Neutrophil (primary cell): ENCODE results near the gene OPTC.

Experiments used
- H3K27ac ChIP-seq: fragments of 200-600 bp; sonication (generic); 2 replicates; pipeline ENCODE4 v1.5.1; 2016; ENCODE audit warnings: mild to moderate bottlenecking, moderate library complexity
- H3K27me3 ChIP-seq: fragments of 200-600 bp; sonication (generic); 2 replicates; pipeline ENCODE4 v1.6.0; 2016; ENCODE audit warnings: mild to moderate bottlenecking
- H3K36me3 ChIP-seq: fragments of 200-600 bp; sonication (generic); 2 replicates; pipeline ENCODE4 v1.5.1; 2017
- H3K4me1 ChIP-seq, 2 experiments: fragments of 200-600 bp in 1 of 2; sonication (generic) in 1 of 2; 1 replicate in 1 of 2; 2 replicates in 1 of 2; pipeline versions ENCODE4 v1.5.1 to v1.6.1; 2013 to 2016; ENCODE audit warnings: low read depth in 1 of 2, low read length in 1 of 2, mild to moderate bottlenecking in 1 of 2, moderate library complexity in 1 of 2; ENCODE audit not compliant: control insufficient read depth in 1 of 2, insufficient read depth in 1 of 2
- H3K4me3 ChIP-seq, 2 experiments: fragments of 200-600 bp in 1 of 2; sonication (generic) in 1 of 2; 1 replicate in 1 of 2; 2 replicates in 1 of 2; pipeline ENCODE4 v1.5.1; 2013 to 2016; ENCODE audit warnings: low read depth in 1 of 2, low read length in 1 of 2, mild to moderate bottlenecking in 1 of 2, moderate library complexity in 1 of 2
- H3K9me3 ChIP-seq: fragments of 200-600 bp; sonication (generic); 2 replicates; pipeline ENCODE4 v1.5.1; 2016
- TF ChIP-seq, protein P1 (sequence below): fragments of 200-600 bp; sonication (generic); IDR thresholded peaks from 2 replicates; pipeline ENCODE4 v1.5.1; 2016; ENCODE audit warnings: antibody characterized with exemption

OPTC gene

GRCh38 chr1:203525685-203526084 is 31.7 kb downstream of the OPTC start:
- no peaks in the 10 kb centered on the region for H3K27me3 ChIP-seq
- no peaks in the 10 kb centered on the region for H3K36me3 ChIP-seq
- H3K27ac ChIP-seq, result no peak overlapping the region
- H3K9me3 ChIP-seq, result no peaks in the 10 kb centered on the region
- TF ChIP-seq, protein P1, sequence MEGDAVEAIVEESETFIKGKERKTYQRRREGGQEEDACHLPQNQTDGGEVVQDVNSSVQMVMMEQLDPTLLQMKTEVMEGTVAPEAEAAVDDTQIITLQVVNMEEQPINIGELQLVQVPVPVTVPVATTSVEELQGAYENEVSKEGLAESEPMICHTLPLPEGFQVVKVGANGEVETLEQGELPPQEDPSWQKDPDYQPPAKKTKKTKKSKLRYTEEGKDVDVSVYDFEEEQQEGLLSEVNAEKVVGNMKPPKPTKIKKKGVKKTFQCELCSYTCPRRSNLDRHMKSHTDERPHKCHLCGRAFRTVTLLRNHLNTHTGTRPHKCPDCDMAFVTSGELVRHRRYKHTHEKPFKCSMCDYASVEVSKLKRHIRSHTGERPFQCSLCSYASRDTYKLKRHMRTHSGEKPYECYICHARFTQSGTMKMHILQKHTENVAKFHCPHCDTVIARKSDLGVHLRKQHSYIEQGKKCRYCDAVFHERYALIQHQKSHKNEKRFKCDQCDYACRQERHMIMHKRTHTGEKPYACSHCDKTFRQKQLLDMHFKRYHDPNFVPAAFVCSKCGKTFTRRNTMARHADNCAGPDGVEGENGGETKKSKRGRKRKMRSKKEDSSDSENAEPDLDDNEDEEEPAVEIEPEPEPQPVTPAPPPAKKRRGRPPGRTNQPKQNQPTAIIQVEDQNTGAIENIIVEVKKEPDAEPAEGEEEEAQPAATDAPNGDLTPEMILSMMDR, result no peak
- no peak overlapping the region for H3K4me3 ChIP-seq
- H3K4me1 ChIP-seq, result peaks cover 8 to 10% of the 10 kb centered on the region in 2 experiments

DNA sequence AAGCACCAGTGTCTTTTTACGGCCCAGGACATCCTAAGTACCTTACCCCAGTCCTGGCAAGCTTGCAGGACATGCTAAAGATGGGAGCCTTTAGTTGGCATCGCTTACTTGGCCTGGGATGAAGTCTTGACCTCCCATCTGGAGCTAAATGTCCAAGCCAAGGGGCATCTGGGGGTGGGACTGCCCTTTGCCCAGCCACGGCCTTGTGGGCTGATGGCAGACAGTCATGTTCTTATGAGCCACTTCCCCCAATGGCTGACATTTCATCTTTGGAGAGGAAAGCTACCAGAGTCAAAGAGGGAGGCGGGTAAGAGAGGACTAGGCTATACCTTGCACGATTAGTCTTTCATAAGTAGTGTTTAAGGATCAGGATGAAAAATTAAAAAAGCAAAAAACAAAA is 32.2 kb downstream of the OPTC start:
- Histone ChIP-seq H3K4me3 (no peak overlapping the region), H3K27me3 (no peaks in the 10 kb centered on the region), H3K27ac (no peak overlapping the region), H3K4me1 (peaks cover 8 to 10% of the 10 kb centered on the region in 2 experiments), H3K36me3 (no peaks in the 10 kb centered on the region), H3K9me3 (no peaks in the 10 kb centered on the region)
- TF ChIP-seq, protein P1, result no peak

DNA sequence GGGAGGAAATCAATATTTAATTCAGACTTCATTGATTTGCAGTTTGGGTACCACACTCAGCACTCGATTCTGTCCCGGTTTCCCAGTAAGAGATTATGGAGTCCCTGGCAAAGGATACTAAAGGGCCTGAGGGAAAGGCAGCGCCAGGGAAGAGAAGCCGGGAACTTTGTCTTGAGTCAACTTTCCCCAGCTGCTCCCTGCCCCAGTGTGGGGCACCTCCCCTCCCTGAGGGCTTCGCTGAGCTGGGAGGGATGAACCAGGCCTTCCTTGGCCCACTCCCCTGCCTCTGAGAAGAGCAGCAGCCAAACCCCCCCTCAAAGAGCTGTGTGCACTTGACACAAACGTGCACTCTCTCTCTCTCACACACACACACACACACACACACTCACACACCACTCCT is 32.6 kb downstream of the OPTC start:
- H3K4me3 ChIP-seq, result no peak overlapping the region
- no peaks in the 10 kb centered on the region for H3K27me3 ChIP-seq
- H3K9me3 ChIP-seq, result no peaks in the 10 kb centered on the region
- TF ChIP-seq, protein P1, result no peak
- H3K4me1 ChIP-seq, result peaks cover 8 to 10% of the 10 kb centered on the region in 2 experiments
- no peaks in the 10 kb centered on the region for H3K36me3 ChIP-seq
- no peak overlapping the region for H3K27ac ChIP-seq

DNA sequence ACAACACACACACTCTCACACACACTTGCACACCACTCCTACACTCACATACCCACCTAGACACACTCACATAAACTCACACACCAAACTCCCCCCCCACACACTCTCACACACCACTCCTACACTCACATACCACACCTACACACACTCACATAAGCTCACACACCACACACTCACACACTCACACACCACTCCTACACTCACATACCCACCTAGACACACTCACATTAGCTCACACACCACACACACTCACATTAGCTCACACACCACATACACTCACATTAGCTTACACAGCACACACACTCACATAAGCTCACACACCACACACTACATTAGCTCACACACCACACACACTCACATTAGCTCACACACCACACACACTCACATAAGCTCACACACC is 33.1 kb downstream of the OPTC start:
- TF ChIP-seq, protein P1, result no peak
- Histone ChIP-seq H3K27me3 (no peaks in the 10 kb centered on the region), H3K36me3 (no peaks in the 10 kb centered on the region), H3K4me1 (peaks cover 8 to 10% of the 10 kb centered on the region in 2 experiments), H3K27ac (no peak overlapping the region), H3K4me3 (no peak overlapping the region), H3K9me3 (no peaks in the 10 kb centered on the region)

GRCh38 chr1:203528063-203528462 is 34.1 kb downstream of the OPTC start:
- no peak overlapping the region for H3K27ac ChIP-seq
- no peaks in the 10 kb centered on the region for H3K27me3 ChIP-seq
- TF ChIP-seq, protein P1, result no peak

More at GRCh38 chr1:203528063-203528462, 34.1 kb downstream of the OPTC start:
- Histone ChIP-seq H3K4me3 (no peak overlapping the region), H3K9me3 (no peaks in the 10 kb centered on the region), H3K4me1 (peaks cover 8 to 10% of the 10 kb centered on the region in 2 experiments), H3K36me3 (no peaks in the 10 kb centered on the region)
